DLD1 (cell line): Measurements from ENCODE around the gene FADS3.

ENCODE experiments used
- in situ Hi-C: cut with HindIII; loops from 2 replicates; pipeline ENCODE4 v1.10.0; 2017; ENCODE audit warnings: low sequenced_read_pairs

Gene FADS3

DNA sequence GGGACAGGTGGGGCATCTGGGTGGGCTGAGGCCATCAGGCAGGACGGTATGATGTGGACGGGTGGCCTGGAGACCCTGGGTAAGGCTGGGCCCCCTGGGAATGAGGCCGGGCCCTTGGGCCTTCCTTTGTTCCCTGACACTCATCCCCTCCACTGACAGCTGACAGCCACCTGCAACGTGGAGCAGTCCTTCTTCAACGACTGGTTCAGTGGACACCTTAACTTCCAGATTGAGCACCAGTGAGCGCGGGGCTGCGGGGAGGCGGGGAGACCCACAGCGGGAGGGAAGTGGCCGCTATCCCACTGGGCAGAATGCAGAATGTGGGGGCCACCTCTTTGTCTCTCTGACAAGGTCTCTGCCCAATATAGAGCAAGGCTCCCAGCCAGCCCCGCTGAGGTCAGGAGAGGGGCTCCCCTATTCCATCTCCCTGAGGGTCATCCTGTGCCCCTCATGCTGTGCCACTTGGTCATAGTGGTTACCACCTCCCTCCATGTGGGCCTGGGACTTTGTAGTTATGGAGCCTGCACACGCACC is 27.7 kb downstream of the FADS3 start:
- in situ Hi-C loops: no loop called here

DNA sequence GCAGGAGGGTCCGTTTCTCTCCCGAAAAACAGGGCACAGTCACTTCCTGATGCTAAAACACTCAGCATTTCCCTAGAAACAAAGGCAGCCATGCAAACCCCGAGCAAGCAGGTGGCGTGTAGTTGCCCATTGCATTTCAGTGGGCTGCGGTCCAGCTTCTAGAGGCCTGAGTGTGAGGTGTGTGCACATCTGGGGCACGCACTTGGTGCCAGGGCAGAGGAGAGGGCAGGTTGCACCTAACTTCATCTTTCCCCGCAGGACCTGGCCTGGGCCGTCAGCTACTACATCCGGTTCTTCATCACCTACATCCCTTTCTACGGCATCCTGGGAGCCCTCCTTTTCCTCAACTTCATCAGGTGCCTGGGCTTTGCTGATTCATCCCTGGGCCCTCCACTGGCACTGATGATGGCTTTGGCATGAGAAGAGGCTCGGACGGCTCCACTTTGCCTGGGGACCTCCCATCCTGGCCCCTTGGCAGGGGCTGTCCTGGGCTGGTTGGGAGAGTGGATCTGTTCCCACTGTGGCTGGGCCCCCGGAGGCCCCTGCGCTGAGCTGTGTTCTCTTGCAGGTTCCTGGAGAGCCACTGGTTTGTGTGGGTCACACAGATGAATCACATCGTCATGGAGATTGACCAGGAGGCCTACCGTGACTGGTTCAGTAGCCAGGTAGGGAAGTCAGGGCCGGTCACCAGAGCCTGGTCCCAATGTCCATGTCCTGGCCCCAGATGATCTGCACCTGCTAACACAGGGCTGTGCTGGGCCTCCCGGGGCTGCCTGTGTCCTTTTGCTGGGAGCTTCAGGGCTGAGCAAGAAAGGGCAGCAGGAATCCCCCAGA is 28.4 kb downstream of the FADS3 start:
- in situ Hi-C loops: no loop called here

DNA sequence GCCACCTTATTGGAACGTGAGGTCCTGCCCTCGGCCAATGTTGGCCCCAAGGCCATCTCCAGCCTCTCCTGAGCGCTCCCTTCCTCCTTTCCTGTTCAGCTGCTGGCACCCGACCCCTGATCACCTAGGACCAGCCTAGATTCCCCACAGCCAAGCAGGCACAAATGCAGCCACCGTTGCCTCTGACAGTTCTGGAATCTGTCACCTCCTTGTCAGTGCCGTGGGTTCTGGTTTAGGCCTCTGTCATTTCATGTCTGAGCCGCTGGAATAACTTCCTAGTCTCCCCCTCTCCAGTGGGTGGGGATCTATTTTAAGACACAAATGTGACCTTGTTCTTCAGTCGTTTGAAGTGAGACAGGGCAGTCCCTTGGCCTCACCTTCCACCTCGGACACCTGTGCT is 29.7 kb downstream of the FADS3 start:
- in situ Hi-C loops: no loop called here

DNA sequence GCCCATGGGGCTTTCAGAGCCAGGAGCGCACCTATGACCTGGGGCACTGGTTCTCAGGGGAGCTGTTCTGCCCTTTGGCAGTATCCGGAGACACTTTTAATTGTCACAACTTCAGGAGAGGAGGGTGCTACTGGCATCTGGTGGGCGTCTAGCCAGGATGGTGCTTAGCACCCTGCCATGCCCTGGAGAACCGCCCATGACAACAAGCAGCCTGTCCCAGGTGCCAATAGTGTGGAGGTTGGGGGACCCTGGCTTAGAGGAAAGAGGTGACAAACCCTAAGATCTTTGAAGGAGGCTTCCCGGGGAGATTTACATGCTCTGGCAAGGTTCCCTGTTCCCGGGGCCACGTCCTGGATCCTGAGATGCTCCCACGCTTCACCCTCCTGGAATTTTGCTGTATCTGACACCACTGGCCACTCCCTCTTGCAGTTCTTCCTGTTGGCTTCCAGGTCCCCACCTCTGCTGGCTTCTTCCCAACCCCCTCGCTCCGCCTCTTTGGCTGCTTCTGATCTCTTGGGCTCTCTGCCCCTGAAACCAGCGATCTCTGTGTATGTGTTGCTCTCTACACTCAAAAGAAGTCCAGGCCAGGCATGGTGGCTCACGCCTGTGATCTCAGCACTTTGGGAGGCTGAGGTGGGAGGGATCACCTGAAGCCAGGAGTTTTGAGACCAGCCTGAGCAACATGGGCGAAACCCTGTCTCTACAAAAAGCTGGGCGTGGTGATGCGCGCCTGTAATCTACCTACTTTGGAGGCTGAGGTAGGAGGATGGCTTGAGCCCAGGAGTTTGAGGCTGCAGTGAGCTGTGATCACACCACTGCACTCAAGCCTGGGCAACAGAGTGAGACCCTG is 31.1 kb downstream of the FADS3 start:
- in situ Hi-C loops: no loop called here

GRCh38 chr11:61855939-61856680 is 35.2 kb downstream of the FADS3 start:
- in situ Hi-C loops: no loop called here

DNA sequence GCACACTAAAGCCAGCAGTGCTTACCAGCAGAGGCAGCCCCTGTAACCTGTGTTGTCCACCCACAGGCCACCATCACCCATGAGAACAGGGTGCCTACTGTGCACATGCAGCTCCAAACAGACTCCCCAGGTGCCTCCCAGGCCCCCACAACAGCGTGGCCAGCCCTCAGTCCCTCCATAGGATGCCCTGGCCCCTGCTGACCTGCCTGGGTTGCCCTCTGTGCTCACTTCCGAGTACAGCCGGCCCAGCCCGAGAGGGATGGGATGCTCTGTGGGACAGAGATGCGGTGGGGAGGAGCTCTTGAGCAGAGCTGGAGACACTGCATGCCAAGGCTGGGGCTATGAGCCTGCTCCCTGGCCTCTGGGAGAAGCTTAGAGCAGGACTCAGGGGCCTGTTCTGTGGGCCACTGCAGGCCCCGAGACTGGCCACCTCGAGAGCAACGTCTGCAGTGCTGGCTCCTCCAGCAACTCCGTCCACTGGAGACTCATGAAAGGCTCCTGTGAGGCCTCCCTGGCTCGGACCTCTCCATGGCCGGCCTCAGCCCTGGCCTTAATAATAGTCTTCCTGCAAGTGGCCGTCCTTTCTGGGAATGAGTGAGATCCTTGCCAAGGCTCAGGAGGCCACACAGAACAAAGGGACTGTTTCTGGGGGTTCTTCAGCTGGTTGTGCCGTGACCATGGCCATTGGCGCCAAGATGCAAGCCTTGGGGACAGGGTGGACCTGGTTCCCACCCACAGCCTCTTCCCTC is 36.2 kb downstream of the FADS3 start:
- in situ Hi-C loops: no loop called here

GRCh38 chr11:61854206-61854895 is 37.0 kb downstream of the FADS3 start:
- in situ Hi-C loops: no loop called here

DNA sequence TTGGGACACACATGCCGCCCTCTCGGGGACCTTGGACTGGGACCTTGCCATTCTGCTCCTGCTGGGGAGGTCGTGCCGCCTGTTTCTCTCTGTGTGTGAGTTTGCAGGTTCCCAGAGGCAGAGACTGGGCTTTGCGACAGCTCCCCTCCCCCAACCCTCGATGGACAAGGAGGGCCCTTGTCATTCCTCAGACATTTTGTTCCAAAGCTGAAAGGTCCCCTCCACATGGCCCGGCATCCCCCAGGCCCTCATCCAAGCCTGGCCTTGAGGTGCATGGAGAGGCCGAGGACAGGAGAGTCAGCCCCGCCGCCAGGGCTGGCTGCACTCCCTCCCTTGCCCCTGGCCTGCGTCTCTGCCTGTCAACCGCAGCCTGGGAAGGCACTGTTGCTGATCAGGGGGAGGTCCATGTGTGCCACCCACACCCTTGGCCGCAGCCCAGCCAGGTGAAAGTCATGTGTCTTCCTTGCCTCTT is 37.6 kb downstream of the FADS3 start:
- in situ Hi-C loops: no loop called here

GRCh38 chr11:61851900-61852295 is 39.4 kb downstream of the FADS3 start:
- in situ Hi-C loops: no loop called here

GRCh38 chr11:61851113-61851899 is 40.0 kb downstream of the FADS3 start:
- in situ Hi-C loops: no loop called here

DNA sequence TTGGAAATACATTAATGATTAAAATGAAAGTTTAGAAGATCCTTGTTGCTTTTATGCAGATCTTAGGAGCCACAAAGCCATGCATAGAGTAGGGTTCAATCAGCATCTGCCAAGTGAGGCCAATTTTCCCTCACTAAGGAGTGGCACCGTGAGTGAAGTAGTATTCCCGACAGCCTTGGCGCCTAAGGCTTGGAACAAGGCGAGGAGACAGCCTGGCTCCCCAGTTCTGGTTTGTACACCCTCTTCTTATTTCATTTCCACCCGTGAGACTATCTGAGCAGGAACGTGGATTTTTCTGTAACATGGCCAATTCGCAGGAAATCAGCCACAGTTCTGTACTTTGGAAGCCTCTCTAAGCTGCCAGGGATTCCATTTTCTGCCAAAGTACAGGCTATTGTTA is 40.7 kb downstream of the FADS3 start:
- in situ Hi-C loops: no loop called here

DNA sequence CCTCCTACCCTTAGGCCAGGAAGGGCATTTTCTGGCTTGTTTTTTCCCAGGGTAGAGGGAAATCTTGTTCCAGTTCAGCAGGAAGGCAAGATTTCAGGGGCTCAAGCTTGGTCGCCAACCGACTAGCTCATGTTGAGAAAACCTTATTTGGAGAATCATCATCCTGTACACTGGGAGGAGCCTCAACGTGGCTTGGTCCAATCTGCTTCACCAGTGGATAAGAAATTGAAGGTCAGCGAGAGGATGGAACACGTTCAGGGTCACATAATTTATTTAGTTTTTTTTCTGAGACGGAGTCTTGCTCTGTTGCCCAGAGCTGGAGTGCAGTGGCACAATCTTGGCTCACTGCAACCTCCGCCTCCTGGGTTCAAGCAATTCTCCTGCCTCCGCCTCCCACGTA is 42.7 kb downstream of the FADS3 start:
- in situ Hi-C loops: no loop called here

DNA sequence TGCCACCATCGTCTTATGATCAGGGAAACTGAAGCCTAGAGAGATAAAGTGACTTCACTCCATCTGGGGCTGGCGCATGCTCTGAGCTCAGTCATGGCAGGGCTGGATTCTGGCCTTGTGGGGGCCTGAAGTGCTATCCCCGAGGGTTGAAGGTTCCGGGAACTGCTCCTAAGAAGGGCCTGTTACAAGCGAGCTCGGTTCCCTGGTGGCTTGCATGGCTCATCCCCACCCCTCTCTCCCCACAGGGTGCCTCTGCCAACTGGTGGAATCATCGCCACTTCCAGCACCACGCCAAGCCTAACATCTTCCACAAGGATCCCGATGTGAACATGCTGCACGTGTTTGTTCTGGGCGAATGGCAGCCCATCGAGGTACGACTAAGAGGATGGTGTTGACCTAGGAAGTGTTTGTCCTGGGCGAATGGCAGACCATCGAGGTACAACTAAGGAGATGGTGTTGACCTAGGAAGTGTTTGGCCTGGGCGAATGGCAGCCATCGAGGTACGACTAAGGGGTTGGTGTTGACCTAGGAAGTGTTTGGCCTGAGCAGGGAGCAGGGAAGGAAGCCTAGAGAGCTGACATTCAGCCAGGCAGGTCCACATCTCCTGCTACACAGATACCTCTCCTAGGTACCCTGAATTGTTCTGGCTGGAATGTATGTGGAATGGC is 43.3 kb downstream of the FADS3 start:
- in situ Hi-C loops: no loop called here

- in situ Hi-C loops: no loop called here
Measured at GRCh38 chr11:61846362-61847020, 44.9 kb downstream of the FADS3 start.

DNA sequence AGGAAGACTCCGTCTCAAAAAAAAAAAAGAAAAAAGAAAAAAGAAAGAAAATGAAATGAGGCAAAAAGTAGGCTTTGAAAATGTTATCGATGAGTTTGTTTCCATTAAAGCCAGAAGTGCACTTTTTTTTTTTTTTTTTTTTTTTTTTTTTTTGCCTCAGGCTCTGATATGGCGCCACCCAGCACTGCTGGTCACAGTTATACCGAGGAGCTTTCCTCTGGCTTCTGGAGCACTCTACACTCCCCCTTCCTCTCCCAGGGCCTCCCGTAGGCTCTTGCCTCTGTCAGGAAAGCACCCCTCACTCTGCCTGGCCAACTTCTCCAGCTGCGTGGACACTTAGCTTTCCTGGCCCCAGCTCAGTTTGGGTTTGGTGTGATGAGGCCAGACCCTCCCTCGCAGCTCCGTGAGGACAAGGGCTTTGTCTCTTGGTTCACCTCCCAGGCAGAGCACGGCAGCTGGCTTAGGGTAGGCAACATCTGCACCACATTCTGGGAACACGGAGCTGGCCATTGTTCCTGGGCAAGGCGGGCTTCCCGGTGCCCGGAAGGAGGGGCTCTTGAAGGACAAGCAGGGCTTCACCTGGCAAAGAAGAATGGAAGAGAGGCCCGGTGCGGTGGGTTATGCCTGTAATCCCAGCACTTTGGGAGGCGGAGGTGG is 46.3 kb downstream of the FADS3 start:
- in situ Hi-C loops: no loop called here

- in situ Hi-C loops: no loop called here
Measured at GRCh38 chr11:61842528-61842820, 48.9 kb downstream of the FADS3 start.

DNA sequence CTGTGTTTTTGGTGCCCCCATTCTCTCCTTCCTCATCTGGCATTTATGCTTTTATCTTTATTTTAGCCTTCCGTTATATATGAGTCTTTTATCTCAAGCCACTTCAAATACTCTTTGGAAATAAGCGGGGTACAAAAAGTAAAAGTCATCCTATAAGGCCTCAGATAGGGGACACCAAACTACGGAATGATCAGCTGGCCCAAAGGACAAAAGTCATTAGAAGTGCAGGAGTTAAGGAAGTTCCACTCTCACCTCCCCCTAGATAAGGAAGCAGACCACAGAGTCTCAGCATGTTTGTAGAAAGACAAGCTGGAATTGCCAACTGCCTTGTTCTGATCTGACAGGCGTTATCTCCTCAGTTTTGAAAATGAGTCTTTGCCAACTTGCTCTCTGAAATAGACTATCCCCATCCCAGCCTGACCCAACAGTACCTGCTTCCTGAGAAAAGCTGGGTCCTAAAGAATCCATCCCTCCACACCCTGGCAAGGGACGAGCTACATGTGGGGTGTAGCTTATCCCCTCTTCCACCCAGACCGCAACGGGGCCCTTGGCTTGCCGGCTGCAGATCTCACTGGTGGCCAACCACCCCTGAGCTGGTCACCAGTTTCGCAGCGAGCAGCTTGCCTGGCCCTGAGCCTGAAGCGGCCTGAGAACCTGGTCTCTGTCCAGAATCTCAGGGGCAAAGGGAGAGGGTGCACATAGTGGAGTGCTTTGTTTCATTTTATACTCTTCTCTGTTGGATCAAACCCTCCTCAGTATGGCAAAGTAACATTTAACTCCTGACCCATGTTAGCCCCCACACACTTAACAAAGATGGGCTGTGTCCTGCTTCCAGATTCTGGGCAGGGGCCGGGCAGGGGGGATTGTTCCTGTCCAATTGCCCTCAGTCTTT is 49.5 kb downstream of the FADS3 start:
- in situ Hi-C loops: no loop called here
